ENCODE results near the gene DUSP2.

GRCh38 chr2:96118698-96119388, 26.4 kb downstream of the DUSP2 start:
- no peak for TF ChIP-seq POLR2A (IDR thresholded peaks at IDR 0.05)
- TF ChIP-seq, protein P1, sequence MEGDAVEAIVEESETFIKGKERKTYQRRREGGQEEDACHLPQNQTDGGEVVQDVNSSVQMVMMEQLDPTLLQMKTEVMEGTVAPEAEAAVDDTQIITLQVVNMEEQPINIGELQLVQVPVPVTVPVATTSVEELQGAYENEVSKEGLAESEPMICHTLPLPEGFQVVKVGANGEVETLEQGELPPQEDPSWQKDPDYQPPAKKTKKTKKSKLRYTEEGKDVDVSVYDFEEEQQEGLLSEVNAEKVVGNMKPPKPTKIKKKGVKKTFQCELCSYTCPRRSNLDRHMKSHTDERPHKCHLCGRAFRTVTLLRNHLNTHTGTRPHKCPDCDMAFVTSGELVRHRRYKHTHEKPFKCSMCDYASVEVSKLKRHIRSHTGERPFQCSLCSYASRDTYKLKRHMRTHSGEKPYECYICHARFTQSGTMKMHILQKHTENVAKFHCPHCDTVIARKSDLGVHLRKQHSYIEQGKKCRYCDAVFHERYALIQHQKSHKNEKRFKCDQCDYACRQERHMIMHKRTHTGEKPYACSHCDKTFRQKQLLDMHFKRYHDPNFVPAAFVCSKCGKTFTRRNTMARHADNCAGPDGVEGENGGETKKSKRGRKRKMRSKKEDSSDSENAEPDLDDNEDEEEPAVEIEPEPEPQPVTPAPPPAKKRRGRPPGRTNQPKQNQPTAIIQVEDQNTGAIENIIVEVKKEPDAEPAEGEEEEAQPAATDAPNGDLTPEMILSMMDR (IDR thresholded peaks at IDR 0.05), result no peak

Data from Peyer's patch (tissue), 4 donors.